K562 (cell line): ENCODE measurements around the gene CD2. TPM values are rescaled to one million over a fixed set of nuclear protein-coding genes. Genes with fewer than 3 reads are reported as not detected.
A peak's percentile ranks its signal among the peaks of the same experiment; 100 is the strongest.

Experiments
- ATAC-seq: fragments of 200-7000 bp; cut with Tn5 transposase; 3 replicates; pipeline ENCODE4 v1.9.1; 2020; ENCODE audit warnings: moderate library complexity
- BruUV-seq: library from RNA; stranded (reverse); fragments of 400-500 nt; replicated peaks from 2 replicates; lab custom pipeline; 2021; lab: Mats Ljungman, UMichigan
- CTCF ChIA-PET: fragments of 300-600 bp; formaldehyde crosslinking; extraction: SDS; loops from one replicate; lab custom pipeline; 2021; ENCODE audit warnings: low intra/inter-chr PET ratio; lab: Yijun Ruan, JAX
- POLR2A ChIA-PET: fragments of 300-600, 350-650 bp; sonication (Branson Sonifier 250); formaldehyde crosslinking; extraction: SDS; loops from one replicate; lab custom pipeline; 2021; ENCODE audit warnings: antibody characterized with exemption, inconsistent platforms; lab: Yijun Ruan, JAX
- DNase-seq, 4 experiments: peaks; one replicate each; pipeline versions ENCODE4 v3.0.0 to v3.0.0-alpha.2; 2011 to 2018; ENCODE audit warnings: low spot score in 3 of 4, mixed read lengths in 3 of 4; ENCODE audit errors: extremely low read depth in 1 of 4
- FAIRE-seq: peaks from 2 replicates; lab custom pipeline; 2011; peaks lifted over from hg19 to GRCh38; lab: Jason Lieb, UNC
- H2AFZ ChIP-seq: 2 replicates; pipeline ENCODE4 v1.6.0; 2011; ENCODE audit warnings: low read depth, low read length, control low read depth, inconsistent platforms
- H3K27ac ChIP-seq: fragments of 200-600 bp; 3 replicates; pipeline ENCODE4 v1.8.0; 2011; ENCODE audit warnings: low read depth, mild to moderate bottlenecking, control low read depth, inconsistent platforms, low read length, moderate library complexity, mixed read lengths; ENCODE audit errors: extremely low read depth
- H3K27me3 ChIP-seq, 2 experiments: fragments of 300-600 bp in 1 of 2; 2 replicates in 1 of 2; 3 replicates in 1 of 2; pipeline versions ENCODE4 v1.6.0 to v1.8.0; 2011; ENCODE audit warnings: inconsistent platforms in 2 of 2, low read length in 2 of 2, mild to moderate bottlenecking in 1 of 2, mixed read lengths in 1 of 2, moderate library complexity in 1 of 2; ENCODE audit not compliant: control insufficient read depth in 2 of 2, insufficient read depth in 2 of 2
- H3K36me3 ChIP-seq: fragments of 300-600 bp; 3 replicates; pipeline ENCODE4 v1.8.0; 2011; ENCODE audit warnings: mild to moderate bottlenecking, low read length, inconsistent platforms; ENCODE audit not compliant: control insufficient read depth, insufficient read depth
- H3K4me1 ChIP-seq, 2 experiments: fragments of 200-600 bp in 1 of 2; replicated peaks in 1 of 2; 2 replicates in 1 of 2; 3 replicates in 1 of 2; pipeline versions ENCODE4 v1.5.1 to v1.8.0; 2011; ENCODE audit warnings: inconsistent platforms in 2 of 2, low read length in 2 of 2, mild to moderate bottlenecking in 1 of 2, mixed read lengths in 1 of 2, moderate library complexity in 1 of 2; ENCODE audit not compliant: control insufficient read depth in 2 of 2, insufficient read depth in 2 of 2
- H3K4me2 ChIP-seq: 2 replicates; pipeline ENCODE4 v1.6.1; 2011; ENCODE audit warnings: low read length, control low read depth, inconsistent platforms, mixed read lengths; ENCODE audit not compliant: insufficient read depth
- H3K4me3 ChIP-seq: fragments of 200-600 bp; sonication (generic), shearing (Covaris generic); 2 replicates; pipeline ENCODE4 v1.5.1; 2016; ENCODE audit warnings: control low read depth, inconsistent platforms
- H3K79me2 ChIP-seq: fragments of 200-600 bp; 3 replicates; pipeline ENCODE4 v1.8.0; 2011; ENCODE audit warnings: low read length, inconsistent platforms; ENCODE audit not compliant: control insufficient read depth, insufficient read depth
- H3K9ac ChIP-seq, 2 experiments: 2 replicates each; pipeline versions ENCODE4 v1.6.0 to v1.6.1; 2011; ENCODE audit warnings: low read depth in 2 of 2, low read length in 2 of 2, control low read depth in 1 of 2, inconsistent platforms in 1 of 2, mild to moderate bottlenecking in 1 of 2, mixed read lengths in 1 of 2; ENCODE audit not compliant: insufficient read depth in 1 of 2
- H3K9me1 ChIP-seq: one replicate; pipeline ENCODE4 v1.6.0; 2011; ENCODE audit warnings: inconsistent platforms, mild to moderate bottlenecking, low read length, moderate library complexity; ENCODE audit not compliant: control insufficient read depth, insufficient read depth
- H3K9me3 ChIP-seq: replicated peaks from 2 replicates; pipeline ENCODE4 v1.5.1; 2011; ENCODE audit warnings: low read depth, low read length, inconsistent platforms; ENCODE audit not compliant: control insufficient read depth, insufficient read depth
- H4K20me1 ChIP-seq: replicated peaks from 2 replicates; pipeline ENCODE4 v1.6.1; 2011; ENCODE audit warnings: low read length, inconsistent platforms, mixed read lengths; ENCODE audit not compliant: control insufficient read depth, insufficient read depth
- ARHGAP35 ChIP-seq: fragments of 450-650 bp; IDR thresholded peaks from 2 replicates; pipeline ENCODE4 v1.6.1; 2018; ENCODE audit not compliant: partially characterized antibody
- C11orf30 ChIP-seq: fragments of 450-650 bp; IDR thresholded peaks from 2 replicates; pipeline ENCODE4 v1.6.1; 2016; ENCODE audit warnings: low read depth, mild to moderate bottlenecking
- EP400 ChIP-seq: fragments of 450-650 bp; IDR thresholded peaks from 2 replicates; pipeline ENCODE4 v1.6.1; 2017; ENCODE audit warnings: antibody characterized with exemption, mild to moderate bottlenecking, moderate library complexity
- ETS2 ChIP-seq: IDR thresholded peaks from 2 replicates; pipeline ENCODE4 v1.6.1; 2016; ENCODE audit warnings: borderline replicate concordance, missing genetic modification characterization, mild to moderate bottlenecking, moderate library complexity, missing compliant biosample characterization; ENCODE audit not compliant: poor library complexity, severe bottlenecking
- HMBOX1 ChIP-seq: sonication (generic); IDR thresholded peaks from 2 replicates; pipeline ENCODE4 v1.6.1; 2016
- KAT8 ChIP-seq: fragments of 450-650 bp; IDR thresholded peaks from 2 replicates; pipeline ENCODE4 v1.6.1; 2016; ENCODE audit warnings: low read depth, mild to moderate bottlenecking
- MBD1 ChIP-seq: fragments of 250-450 bp; sonication (Bioruptor Pico); IDR thresholded peaks from 2 replicates; pipeline ENCODE4 v1.8.0; 2022; ENCODE audit warnings: inconsistent platforms
- ZBTB12 ChIP-seq: fragments of 250-450 bp; sonication (Bioruptor Pico); IDR thresholded peaks from 2 replicates; pipeline ENCODE4 v1.4.0; 2020
- ZNF197 ChIP-seq: fragments of 200-800 bp; sonication (Bioruptor generic); IDR thresholded peaks from 2 replicates; pipeline ENCODE4 v1.6.1; 2016; ENCODE audit warnings: low read depth, missing genetic modification characterization, missing compliant biosample characterization
- ZNF592 ChIP-seq: fragments of 450-650 bp; IDR thresholded peaks from 2 replicates; pipeline ENCODE4 v1.6.1; 2017; ENCODE audit warnings: antibody characterized with exemption, mild to moderate bottlenecking
- WGBS: fragments of 100-300 bp; shearing (Covaris generic); methylation state at CpG from one replicate; pipeline ENCODE4 v1.1.6; 2016; ENCODE audit warnings: low coverage, mixed read lengths; ENCODE audit not compliant: insufficient coverage; ENCODE audit errors: missing lambda C conversion rate; 5-methylcytosine and 5-hydroxymethylcytosine counted together
- in situ Hi-C: fragments of 300-500 bp; cut with MboI; formaldehyde crosslinking; loops from 4 replicates; pipeline ENCODE4 v1.15.0; 2018; ENCODE audit warnings: inconsistent platforms, mixed read lengths
- intact Hi-C: fragments of 100-400 bp; cut with micrococcal nuclease; formaldehyde crosslinking; loops from 2 replicates; pipeline ENCODE4 v1.14.2; 2022
- polyA plus RNA-seq, 8 experiments: library from polyadenylated mRNA; depleted of rRNA in 4 of 8; stranded (reverse) in 5 of 8; unstranded in 3 of 8; fragments of >200 nt; fragmentation: Nextera tagmentation in 2 of 8; fragmentation: Illumina TruSeq in 1 of 8; extraction: Ambion mirVana in 2 of 8; extraction: Trizol in 1 of 8; gene quantifications; 2 replicates each; pipeline versions ENCODE4 v1.2.1 to v1.2.3, GENCODE V29; 2011 to 2014; ENCODE audit warnings: inconsistent platforms in 1 of 8, missing spikeins in 1 of 8
- total RNA-seq, 7 experiments: library from RNA; depleted of rRNA in 6 of 7; stranded (reverse); fragments of >200 nt in 6 of 7; fragmentation: Illumina TruSeq in 2 of 7; extraction: Trizol in 2 of 7; gene quantifications; 2 replicates each; pipeline versions ENCODE4 v1.2.1 to v1.2.3, GENCODE V29; 2011 to 2021; ENCODE audit warnings: low replicate concordance in 1 of 7

The CD2 gene
- total and polyA plus RNA-seq, 9 of the 15 experiments (the other 6 are each of a cell fraction or from before 2014, with no cell fraction given) = 0.07 to 0.16 TPM; not detected in 7

- TF ChIP-seq ZNF592 = no peak
- no peak for TF ChIP-seq EP400
- TF ChIP-seq, all 486 proteins: peak for 0
Observed at GRCh38 chr1:116709666-116710167, 44.5 kb upstream of the CD2 start (continued).

GRCh38 chr1:116710420-116711262, 43.6 kb upstream of the CD2 start:
- no peak for DNase-seq
- H3K27me3 ChIP-seq = no peaks in the 10 kb centered on the region
- no peaks in the 10 kb centered on the region for H3K9me3 ChIP-seq
- CTCF ChIA-PET = no interaction called here
- in situ Hi-C loops (no loop called here), intact Hi-C loops (no loop called here)
- H3K4me2 ChIP-seq = no peak overlapping the region
- no peak for FAIRE-seq
- H3K9me1 ChIP-seq = no peaks in the 10 kb centered on the region
- no peak overlapping the region for H2AFZ ChIP-seq
- no peak overlapping the region for H3K27ac ChIP-seq
- H3K36me3 ChIP-seq = no peaks in the 10 kb centered on the region
- H3K79me2 ChIP-seq = no peaks in the 10 kb centered on the region
- BruUV-seq = no TSS peak
- no peak overlapping the region for H3K4me3 ChIP-seq
- H3K4me1 ChIP-seq = no peaks in the 10 kb centered on the region; a peak in 1 of 5 replicates
- H4K20me1 ChIP-seq = no peaks in the 10 kb centered on the region
- POLR2A ChIA-PET = interaction anchor here (0.6 to 1.4 kb wide), 3 partner anchors 23 to 141 kb away, joined by 3 to 4 read pairs (median 3); no protein-coding TSS in a partner anchor
- WGBS = 24% methylated on average over 2 of the region's 2 CpGs
- no peak overlapping the region for H3K9ac ChIP-seq
- ATAC-seq = peak; percentile 39
- TF ChIP-seq KAT8 (no peak), ARHGAP35 (no peak), ETS2 (no peak), C11orf30 (no peak), MBD1 (CRISPR knock-in tag) (no peak), HMBOX1 (no peak), ZBTB12 (CRISPR knock-in tag) (no peak), ZNF197 (CRISPR knock-in tag) (no peak)
